ENCODE measurements around the gene STAP2. TPM values are rescaled to one million over a fixed set of nuclear protein-coding genes. Genes with fewer than 3 reads are reported as not detected.

The STAP2 gene
- total RNA-seq, 4 donors from 2014 or later = 3.1 to 6.0 (median 4.8) TPM; not detected in 1

DNA sequence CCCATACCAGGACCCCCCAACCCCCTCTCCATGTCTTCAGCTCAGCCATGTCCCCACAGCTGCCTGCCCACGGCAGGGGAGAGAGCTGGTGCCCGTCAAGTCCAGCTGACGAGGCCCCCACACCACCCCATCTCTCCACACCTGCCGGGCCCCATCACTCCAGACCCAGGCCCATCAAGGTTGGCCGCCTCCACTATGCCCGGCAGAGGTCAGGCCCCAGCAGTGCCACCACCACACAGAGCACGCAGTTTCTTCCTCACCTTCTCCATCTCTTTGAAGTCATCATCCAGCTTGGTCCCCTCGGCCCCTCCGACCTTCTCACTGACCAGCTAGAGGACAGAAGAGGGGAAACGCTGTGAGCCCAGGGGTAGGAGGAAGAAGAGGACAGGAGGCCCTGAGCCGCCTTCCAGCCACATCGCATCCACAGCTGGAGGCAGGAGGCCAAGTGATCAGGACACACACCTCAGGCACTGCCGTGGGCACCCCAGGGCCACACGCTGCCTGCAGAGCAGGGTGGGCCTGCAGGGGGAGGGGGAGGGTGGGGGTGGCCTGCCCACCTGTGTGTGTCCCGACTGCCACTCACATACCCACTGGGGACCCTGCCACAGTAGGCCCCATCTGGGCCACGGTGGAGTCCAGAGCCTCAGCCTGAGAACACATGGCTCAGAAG is 28.2 kb upstream of the STAP2 start:
- H3K9me3 ChIP-seq = no peaks in the 10 kb centered on the region
- H3K27me3 ChIP-seq = no peaks in the 10 kb centered on the region
- no peak overlapping the region for H3K4me3 ChIP-seq
- DNase-seq (ENCODE audit: low spot score in 2 of 2) = no peak
- peaks cover 5 to 50% (median 24%) of the 10 kb centered on the region in 3 donors for H3K36me3 ChIP-seq
- H3K4me1 ChIP-seq = peaks cover 0 to 60% (median 46%) of the 10 kb centered on the region in 4 donors
- peak overlapping the region in 2 of 4 donors; percentile 92 to 100 for H3K27ac ChIP-seq
- WGBS, 2 donors = 88 to 89% methylated on average over 13 of the region's 16 CpGs
- TF ChIP-seq POLR2A (IDR thresholded peaks at IDR 0.05) (no peak), CTCF (IDR thresholded peaks at IDR 0.05) (no peak), EP300 (IDR thresholded peaks at IDR 0.05) (no peak)

DNA sequence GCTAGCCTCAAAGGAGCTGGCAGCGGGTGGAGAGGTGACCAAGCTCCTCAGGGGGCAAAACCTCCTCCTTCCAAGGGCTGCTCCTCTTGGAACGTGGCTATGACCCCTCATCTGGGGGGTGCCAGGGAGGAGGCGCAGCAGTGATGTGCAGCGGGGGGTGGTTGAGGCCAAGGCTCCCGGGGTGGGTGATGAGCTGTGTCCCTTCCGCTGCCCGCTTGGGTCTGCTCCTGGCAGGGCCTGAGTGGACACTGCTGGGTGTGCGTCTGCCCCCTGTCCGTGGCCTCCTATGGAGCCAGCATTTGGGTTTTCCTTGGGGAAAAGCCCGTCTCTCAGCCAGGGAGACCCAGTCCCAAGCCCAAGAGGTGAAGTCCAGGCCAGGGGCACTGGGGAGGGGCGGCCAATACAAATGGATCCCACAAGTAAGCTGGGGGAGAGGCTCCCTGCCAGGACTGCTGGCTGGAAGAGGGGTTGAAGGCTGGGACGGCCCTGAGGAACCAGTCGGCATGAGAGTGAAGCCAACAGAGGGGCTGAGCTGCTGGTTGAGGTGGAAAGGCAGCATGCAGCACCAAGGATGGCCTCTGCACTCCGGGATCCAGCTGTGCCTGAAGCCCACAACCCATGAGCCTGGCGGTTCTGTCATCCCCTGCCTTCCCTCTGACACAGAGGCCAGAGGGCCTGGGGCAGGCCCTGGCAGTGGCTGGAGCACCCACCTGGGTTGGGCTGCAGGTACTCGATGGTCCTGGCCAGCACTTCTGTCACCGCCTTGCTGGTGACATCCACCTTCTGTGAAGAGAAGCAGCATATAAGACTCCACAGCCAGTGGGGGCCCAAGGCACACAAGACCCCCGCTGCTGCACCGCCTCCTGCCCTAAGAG is 27.4 kb upstream of the STAP2 start:
- no peak for TF ChIP-seq CTCF (IDR thresholded peaks at IDR 0.05)
- Histone ChIP-seq H3K36me3 (peaks cover 5 to 58% (median 24%) of the 10 kb centered on the region in 3 donors), H3K4me1 (peaks cover 0 to 52% (median 38%) of the 10 kb centered on the region in 4 donors), H3K9me3 (no peaks in the 10 kb centered on the region), H3K27ac (peak overlapping the region in 1 of 4 donors; percentile 56), H3K27me3 (no peaks in the 10 kb centered on the region), H3K4me3 (no peak overlapping the region)
- 86 to 91% methylated on average over 15 to 17 of the region's 19 CpGs for WGBS, 2 donors
- no peak for DNase-seq (ENCODE audit: low spot score in 2 of 2)

- Histone ChIP-seq H3K27ac (peak overlapping the region in 1 of 4 donors; percentile 56), H3K27me3 (no peaks in the 10 kb centered on the region), H3K4me3 (no peak overlapping the region), H3K9me3 (no peaks in the 10 kb centered on the region), H3K4me1 (peaks cover 0 to 45% (median 31%) of the 10 kb centered on the region in 4 donors), H3K36me3 (peaks cover 5 to 64% (median 24%) of the 10 kb centered on the region in 3 donors)
- TF ChIP-seq EP300 (IDR thresholded peaks at IDR 0.05) (no peak), CTCF (IDR thresholded peaks at IDR 0.05) (no peak), POLR2A (IDR thresholded peaks at IDR 0.05) (no peak)
- DNase-seq (ENCODE audit: low spot score in 2 of 2) = no peak
- 91 to 92% methylated on average over 3 to 11 of the region's 16 CpGs for WGBS, 2 donors
Observed at GRCh38 chr19:4365341-4365740, 26.7 kb upstream of the STAP2 start.

DNA sequence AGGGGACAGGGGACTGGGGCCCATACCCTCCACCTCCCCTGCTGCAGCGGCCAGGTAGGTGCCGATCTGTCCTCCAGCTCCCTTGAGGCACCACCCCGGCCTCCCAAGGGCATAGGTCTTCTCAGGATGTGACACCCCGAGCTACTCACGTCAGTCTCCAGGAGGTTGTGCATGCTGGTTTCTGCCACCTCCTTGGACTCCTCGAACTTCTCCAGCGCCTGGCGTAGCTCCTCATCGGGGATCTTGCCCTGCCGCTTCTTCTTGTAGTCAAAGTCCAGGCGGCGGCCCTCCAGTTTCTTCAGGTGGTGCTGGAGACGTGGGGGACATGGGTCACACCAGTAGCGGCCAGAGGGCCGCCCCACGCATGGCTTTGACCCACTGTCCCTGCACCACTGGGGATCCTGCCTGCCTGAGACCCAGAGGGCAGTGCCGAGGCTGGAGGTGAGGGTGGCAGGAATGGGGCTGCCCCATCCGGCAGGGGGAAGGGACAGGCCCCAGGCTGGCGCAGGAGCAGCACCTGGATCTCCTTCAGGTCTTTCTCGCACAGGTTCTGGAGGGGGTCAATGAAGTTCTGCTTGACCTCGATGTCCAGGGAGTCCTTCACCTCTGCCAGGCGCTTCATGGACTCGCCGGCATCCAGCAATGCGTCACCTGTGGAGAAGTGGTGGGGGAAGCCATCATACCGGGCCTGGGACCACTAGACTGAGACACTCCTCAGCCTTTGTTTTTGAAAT is 25.1 kb upstream of the STAP2 start:
- H3K9me3 ChIP-seq = no peaks in the 10 kb centered on the region
- H3K27ac ChIP-seq = peak overlapping the region in 1 of 4 donors; percentile 38
- H3K36me3 ChIP-seq = peaks cover 5 to 80% (median 24%) of the 10 kb centered on the region in 3 donors
- H3K27me3 ChIP-seq = no peaks in the 10 kb centered on the region
- no peak overlapping the region for H3K4me3 ChIP-seq
- WGBS, 2 donors = 89% methylated on average over 21 to 26 of the region's 26 CpGs
- no peak for TF ChIP-seq POLR2A (IDR thresholded peaks at IDR 0.05)
- TF ChIP-seq CTCF (IDR thresholded peaks at IDR 0.05) = no peak
- no peak for TF ChIP-seq EP300 (IDR thresholded peaks at IDR 0.05)
- no peak for DNase-seq (ENCODE audit: low spot score in 2 of 2)
- H3K4me1 ChIP-seq = peaks cover 0 to 38% (median 15%) of the 10 kb centered on the region in 4 donors
